HepG2 (cell line): ENCODE measurements around the gene GNG3. TPM values are rescaled to one million over a fixed set of nuclear protein-coding genes. Genes with fewer than 3 reads are reported as not detected.

ENCODE experiments used
- E2F1 ChIP-seq: sonication (generic); formaldehyde crosslinking; IDR thresholded peaks from 2 replicates; pipeline ENCODE4 v1.5.0; 2020; ENCODE audit warnings: missing genetic modification reagents
- KAT8 ChIP-seq: IDR thresholded peaks from 2 replicates; pipeline ENCODE4 v1.6.1; 2016; ENCODE audit warnings: missing genetic modification reagents, missing compliant biosample characterization
- NFYB ChIP-seq: sonication (generic); formaldehyde crosslinking; IDR thresholded peaks from 2 replicates; pipeline ENCODE4 v1.4.0; 2020; ENCODE audit warnings: missing genetic modification reagents
- POGK ChIP-seq: sonication (generic); formaldehyde crosslinking; conservative IDR thresholded peaks from 2 replicates; pipeline ENCODE4 v1.8.0; 2022; ENCODE audit warnings: mild to moderate bottlenecking, moderate library complexity, missing genetic modification reagents
- RFXANK ChIP-seq: IDR thresholded peaks from 2 replicates; pipeline ENCODE4 v1.6.1; 2016
- SMARCE1 ChIP-seq: fragments of 450-650 bp; IDR thresholded peaks from 2 replicates; pipeline ENCODE4 v1.6.1; 2017; ENCODE audit warnings: borderline replicate concordance
- SYNCRIP ChIP-seq: fragments of 200-400 bp; formaldehyde crosslinking; IDR thresholded peaks from 2 replicates; pipeline ENCODE4 v1.6.1; 2018; ENCODE audit warnings: mild to moderate bottlenecking, low read depth, low read length; ENCODE audit not compliant: insufficient read depth
- TFE3 ChIP-seq: IDR thresholded peaks from 2 replicates; pipeline ENCODE4 v1.6.1; 2016
- ZBTB40 ChIP-seq, 2 experiments: fragments of 450-650 bp in 1 of 2; sonication (generic) in 1 of 2; formaldehyde crosslinking in 1 of 2; IDR thresholded peaks; 2 replicates each; pipeline versions ENCODE4 v1.6.1 to v1.8.0; 2016 to 2022; ENCODE audit warnings: antibody characterized with exemption in 1 of 2, mild to moderate bottlenecking in 1 of 2, missing genetic modification reagents in 1 of 2
- ZKSCAN5 ChIP-seq: sonication (generic); formaldehyde crosslinking; IDR thresholded peaks from 2 replicates; pipeline ENCODE4 v1.5.1; 2020; ENCODE audit warnings: mild to moderate bottlenecking, missing genetic modification reagents
- ZNF362 ChIP-seq: sonication (generic); formaldehyde crosslinking; IDR thresholded peaks from 2 replicates; pipeline ENCODE4 v1.4.0; 2020; ENCODE audit warnings: missing genetic modification reagents, mild to moderate bottlenecking, borderline replicate concordance
- ZNF598 ChIP-seq: sonication (generic); formaldehyde crosslinking; IDR thresholded peaks from 2 replicates; pipeline ENCODE4 v1.5.1; 2020; ENCODE audit warnings: mild to moderate bottlenecking, missing genetic modification reagents, borderline replicate concordance
- ZNF766 ChIP-seq: sonication (generic); formaldehyde crosslinking; IDR thresholded peaks from 2 replicates; pipeline ENCODE4 v1.5.0; 2020; ENCODE audit warnings: missing genetic modification reagents, borderline replicate concordance
- polyA plus RNA-seq, 8 experiments: library from polyadenylated mRNA; depleted of rRNA in 3 of 8; stranded (reverse) in 7 of 8; unstranded in 1 of 8; fragments of >200 nt; fragmentation: Illumina TruSeq in 4 of 8; extraction: Trizol in 4 of 8; gene quantifications; 2 replicates each; pipeline versions ENCODE4 v1.2.1 to v1.2.3, GENCODE V29; 2011 to 2016; ENCODE audit warnings: low read depth in 4 of 8, missing spikeins in 1 of 8, mixed read lengths in 1 of 8; ENCODE audit not compliant: insufficient read depth in 1 of 8
- total RNA-seq, 5 experiments: library from RNA; depleted of rRNA; stranded (reverse); fragments of >200 nt; fragmentation: Illumina TruSeq; extraction: Trizol; gene quantifications; 2 replicates each; pipeline ENCODE4 v1.2.3, GENCODE V29; 2016; ENCODE audit warnings: low read depth in 1 of 5

The GNG3 gene
- total and polyA plus RNA-seq, 2 of the 13 experiments (the other 11 are each of a cell fraction or from before 2014, with no cell fraction given) = not detected

- no peak for TF ChIP-seq KAT8 (CRISPR knock-in tag)
- no peak for TF ChIP-seq SYNCRIP
- TF ChIP-seq ZNF598 = no peak
- TF ChIP-seq ZKSCAN5 (CRISPR knock-in tag) = no peak
- TF ChIP-seq TFE3 (CRISPR knock-in tag) = no peak
- TF ChIP-seq RFXANK (CRISPR knock-in tag) = peak; percentile 99
- TF ChIP-seq POGK (CRISPR knock-in tag) = no peak
- TF ChIP-seq ZNF362 (CRISPR knock-in tag) = peak; percentile 93
- peak; percentile 91 for TF ChIP-seq NFYB
- TF ChIP-seq ZBTB40 (IDR thresholded peaks at IDR 0.05) = no peak
- TF ChIP-seq ZBTB40 (CRISPR knock-in tag; IDR thresholded peaks at IDR 0.05) = no peak
- TF ChIP-seq SMARCE1 = no peak
- TF ChIP-seq E2F1 (CRISPR knock-in tag) = no peak
- TF ChIP-seq ZNF766 (CRISPR knock-in tag) = no peak
Measured at GRCh38 chr11:62727872-62728170, 20.3 kb downstream of the GNG3 start (continued).
